Prostate gland (tissue), 2 donors: ENCODE results near the gene HSP90AB1.

Source experiments
- POLR2AphosphoS5 ChIP-seq: sonication (generic); formaldehyde crosslinking; IDR thresholded peaks from one replicate; pipeline ENCODE4 v1.6.1; 2017; ENCODE audit warnings: antibody characterized with exemption
- TF ChIP-seq, protein P1 (sequence below), 4 experiments: fragments of 200-600 bp in 2 of 4; fragments of 450-650 bp in 2 of 4; sonication (generic) in 2 of 4; IDR thresholded peaks; 1 replicate in 3 of 4; 2 replicates in 1 of 4; pipeline ENCODE4 v1.5.1; 2016 to 2019; ENCODE audit warnings: antibody characterized with exemption in 4 of 4, mild to moderate bottlenecking in 2 of 4, moderate library complexity in 2 of 4

- TF ChIP-seq, protein P1, sequence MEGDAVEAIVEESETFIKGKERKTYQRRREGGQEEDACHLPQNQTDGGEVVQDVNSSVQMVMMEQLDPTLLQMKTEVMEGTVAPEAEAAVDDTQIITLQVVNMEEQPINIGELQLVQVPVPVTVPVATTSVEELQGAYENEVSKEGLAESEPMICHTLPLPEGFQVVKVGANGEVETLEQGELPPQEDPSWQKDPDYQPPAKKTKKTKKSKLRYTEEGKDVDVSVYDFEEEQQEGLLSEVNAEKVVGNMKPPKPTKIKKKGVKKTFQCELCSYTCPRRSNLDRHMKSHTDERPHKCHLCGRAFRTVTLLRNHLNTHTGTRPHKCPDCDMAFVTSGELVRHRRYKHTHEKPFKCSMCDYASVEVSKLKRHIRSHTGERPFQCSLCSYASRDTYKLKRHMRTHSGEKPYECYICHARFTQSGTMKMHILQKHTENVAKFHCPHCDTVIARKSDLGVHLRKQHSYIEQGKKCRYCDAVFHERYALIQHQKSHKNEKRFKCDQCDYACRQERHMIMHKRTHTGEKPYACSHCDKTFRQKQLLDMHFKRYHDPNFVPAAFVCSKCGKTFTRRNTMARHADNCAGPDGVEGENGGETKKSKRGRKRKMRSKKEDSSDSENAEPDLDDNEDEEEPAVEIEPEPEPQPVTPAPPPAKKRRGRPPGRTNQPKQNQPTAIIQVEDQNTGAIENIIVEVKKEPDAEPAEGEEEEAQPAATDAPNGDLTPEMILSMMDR (IDR thresholded peaks at IDR 0.05) = no peak
- TF ChIP-seq POLR2AphosphoS5 = no peak
Measured at GRCh38 chr6:44256775-44257024, 9.8 kb downstream of the HSP90AB1 start.
